Measurements from ENCODE around the gene LEPROT.
A peak's percentile ranks its signal among the peaks of the same experiment; 100 is the strongest.

LEPROT gene

GRCh38 chr1:65412984-65413375, 7.5 kb upstream of the LEPROT start:
- no peak for DNase-seq

DNA sequence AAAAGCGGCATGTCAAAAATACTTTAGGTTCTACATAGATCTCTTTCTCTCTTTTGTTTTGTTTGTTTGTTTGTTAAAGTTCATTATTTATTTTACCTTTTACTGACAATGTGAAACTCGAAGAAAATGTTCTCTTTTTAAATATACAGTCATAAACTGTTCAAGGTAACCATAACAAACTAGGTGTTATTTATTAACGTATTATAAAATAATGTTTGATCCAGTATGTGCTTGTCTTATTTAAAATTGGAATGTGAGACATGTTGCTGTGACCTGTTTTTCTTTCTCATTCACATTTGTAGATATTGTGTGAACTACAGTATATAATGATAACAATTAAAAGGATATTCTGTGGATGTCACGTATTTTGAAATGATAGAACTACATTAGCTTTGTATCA, 5.9 kb upstream of the LEPROT start:
- DNase-seq = no peak

DNA sequence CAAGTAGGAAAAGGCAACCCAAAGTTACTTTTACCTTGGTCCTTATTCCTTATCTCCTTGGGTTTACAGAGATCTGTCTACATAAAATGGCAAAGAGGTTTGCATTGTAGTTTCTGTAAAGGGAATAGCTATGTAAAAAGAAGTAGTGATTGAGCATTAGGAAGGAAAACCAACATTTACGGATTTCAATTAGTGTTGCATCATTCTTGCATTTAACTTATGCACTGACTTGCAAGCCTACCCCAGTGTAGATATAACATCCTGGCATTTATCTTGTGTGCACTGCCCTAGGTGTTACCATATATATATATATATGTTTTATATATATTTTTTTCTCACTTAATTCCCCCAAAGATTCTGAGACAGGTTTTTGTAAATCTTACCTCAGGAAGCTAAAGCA, 3.7 kb upstream of the LEPROT start:
- DNase-seq = no peak

- DNase-seq = no peak
Observed at GRCh38 chr1:65417729-65418128, 2.7 kb upstream of the LEPROT start.

- no peak for DNase-seq
Observed at GRCh38 chr1:65418522-65419185, 1.8 kb upstream of the LEPROT start.

- peak; percentile 99 for DNase-seq
Observed at GRCh38 chr1:65419681-65420589, 533 bp upstream of the LEPROT start.

DNA sequence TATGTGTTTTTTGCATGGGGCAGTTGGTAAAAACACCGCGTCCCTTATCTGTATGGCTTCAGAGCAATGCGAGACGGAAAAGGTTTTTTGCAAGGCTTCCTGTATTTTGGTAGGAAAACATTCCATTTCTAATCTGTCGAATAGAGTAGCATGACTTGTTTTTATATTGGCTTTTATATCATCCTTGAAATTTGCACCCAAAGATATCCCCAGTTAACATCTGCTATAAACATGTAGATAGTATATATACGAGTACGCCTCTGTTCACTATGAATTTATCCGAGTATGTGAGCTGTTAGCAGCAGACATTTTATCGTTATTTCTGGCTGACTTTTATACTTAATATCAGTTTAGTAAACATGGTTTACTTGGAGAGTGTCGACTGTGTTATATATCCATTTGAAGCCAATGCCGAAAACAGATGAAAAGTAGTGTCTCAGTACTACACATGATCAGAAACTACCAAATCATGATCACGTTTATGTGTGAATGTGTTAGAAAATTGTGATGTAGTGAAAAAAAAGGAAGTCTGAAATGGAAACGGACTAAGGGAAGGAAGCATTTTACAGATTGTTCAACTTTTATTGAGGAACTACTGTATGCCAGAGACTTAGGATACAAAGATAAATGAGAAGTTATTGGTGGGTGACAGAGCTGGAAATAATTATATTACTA, 1.0 kb downstream of the LEPROT start:
- DNase-seq = peak; percentile 41 to 87

DNA sequence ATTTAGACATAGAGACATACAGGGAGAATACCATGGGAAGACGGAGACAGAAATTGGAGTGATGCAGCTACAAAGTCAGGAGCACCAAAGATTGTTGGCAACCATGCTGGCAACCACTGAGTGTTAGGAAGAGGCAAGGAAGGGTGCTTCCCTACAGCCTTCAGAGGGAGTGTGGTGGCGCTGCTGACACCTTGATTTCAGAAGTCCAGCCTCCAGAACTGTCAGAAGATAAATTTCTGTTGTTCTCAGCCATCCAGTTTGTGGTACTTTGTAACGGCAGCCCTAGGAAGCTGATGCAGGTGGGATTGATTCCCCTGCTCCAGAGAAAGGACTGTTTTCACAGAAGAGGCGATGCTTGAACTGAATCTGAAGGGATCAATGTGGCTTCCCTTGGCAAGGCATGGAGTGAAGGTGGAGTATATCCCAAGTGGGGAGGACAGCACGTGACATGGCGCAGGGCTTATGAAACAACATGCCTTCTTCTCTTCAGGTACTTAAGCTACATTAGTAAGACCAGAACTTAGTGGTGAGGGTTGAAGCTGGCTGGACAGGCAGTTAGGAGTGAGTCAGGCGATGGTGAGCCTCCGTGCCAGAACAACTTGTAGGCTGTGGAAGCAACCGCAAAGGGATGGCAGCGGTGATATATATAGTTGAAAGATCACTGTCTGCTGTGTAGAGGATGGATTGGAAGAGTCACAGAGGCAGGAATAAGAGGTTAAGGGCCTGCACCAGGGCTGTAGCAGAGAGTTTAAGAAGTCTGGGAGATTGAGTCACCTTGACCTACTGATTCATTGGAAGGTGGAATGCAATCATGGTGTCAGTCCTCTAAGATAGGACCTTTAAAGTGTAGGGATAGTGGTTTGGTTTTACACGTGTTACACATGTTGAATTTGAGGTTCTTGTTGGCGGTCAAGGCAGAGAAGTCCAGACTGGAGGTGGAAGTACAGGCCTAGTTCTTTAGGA, 2.1 kb downstream of the LEPROT start:
- no peak for DNase-seq

- DNase-seq = peak; percentile 77 to 81
Observed at GRCh38 chr1:65423884-65424572, 3.6 kb downstream of the LEPROT start.

- DNase-seq = peak; percentile 21 to 48
Observed at GRCh38 chr1:65424573-65424889, 4.1 kb downstream of the LEPROT start.

- no peak for DNase-seq
Observed at GRCh38 chr1:65425006-65425405, 4.5 kb downstream of the LEPROT start.

- no peak for DNase-seq
Observed at GRCh38 chr1:65425697-65426096, 5.2 kb downstream of the LEPROT start.

- DNase-seq = no peak
Observed at GRCh38 chr1:65429078-65429477, 8.6 kb downstream of the LEPROT start.

GRCh38 chr1:65429806-65430205, 9.3 kb downstream of the LEPROT start:
- peak; percentile 69 for DNase-seq

DNA sequence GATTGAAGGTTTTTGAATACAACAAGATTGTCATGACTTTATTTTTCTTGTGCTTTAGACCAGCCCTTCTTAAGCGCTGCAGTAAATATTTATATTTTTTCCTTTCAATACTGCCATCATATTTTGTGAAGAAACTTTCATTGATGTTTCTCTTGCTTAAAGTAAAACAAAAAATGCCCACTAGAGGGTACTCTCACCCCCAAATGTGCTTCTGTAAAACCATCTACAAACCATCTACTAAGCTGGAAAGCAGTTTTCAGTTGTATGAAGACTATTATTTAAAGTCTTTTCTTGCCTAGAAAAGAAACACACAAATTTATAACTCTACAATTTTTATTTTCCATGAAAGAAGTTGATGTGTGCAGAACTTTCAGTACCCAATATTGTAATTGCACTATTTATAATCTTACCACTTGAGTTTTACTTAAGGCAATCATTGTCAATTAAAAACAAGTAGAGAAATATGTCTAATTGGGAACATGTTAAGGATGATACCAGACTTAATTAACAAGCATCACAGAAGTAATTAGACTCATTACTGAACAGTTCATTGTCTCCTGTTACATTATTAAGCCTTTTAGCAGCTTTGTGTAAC, 10.7 kb downstream of the LEPROT start:
- peak; percentile 36 to 42 for DNase-seq

DNA sequence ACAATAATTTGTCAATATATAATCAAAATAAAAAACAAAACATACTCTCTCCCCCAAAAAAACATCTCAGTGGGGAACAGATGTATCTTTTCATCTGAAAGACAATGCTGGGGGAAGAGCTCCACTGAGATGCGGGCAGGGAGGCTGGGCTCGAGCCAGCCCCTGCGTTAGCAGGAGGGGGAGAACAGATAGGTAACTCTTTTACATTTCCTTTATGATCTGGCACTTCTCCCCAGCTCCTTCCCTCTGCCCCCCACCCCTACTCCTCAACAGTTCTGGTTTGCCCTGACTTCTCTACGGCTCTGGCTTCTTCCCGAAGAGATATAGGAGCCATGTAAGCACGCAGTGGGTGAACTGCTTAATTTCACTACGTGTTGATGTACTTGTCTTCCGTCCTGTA, 12.4 kb downstream of the LEPROT start:
- DNase-seq = no peak

DNA sequence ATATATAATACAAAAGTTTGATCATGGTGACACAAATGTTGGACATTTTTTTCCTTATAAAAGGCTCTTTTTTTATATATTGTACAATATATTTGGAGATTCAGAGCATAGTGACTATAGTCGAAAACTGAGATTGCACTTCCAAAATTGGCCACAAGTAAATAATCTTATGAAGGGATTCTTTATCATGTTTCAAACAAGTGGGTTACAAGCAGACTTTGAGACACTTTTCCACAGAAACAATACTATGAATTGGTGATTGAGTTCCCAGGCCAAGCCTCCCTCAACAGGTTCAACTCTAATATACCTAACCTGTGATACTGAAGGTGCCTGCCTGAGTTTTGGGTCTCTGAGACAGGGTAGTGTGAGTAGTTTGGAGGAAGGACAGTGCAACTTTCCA, 13.8 kb downstream of the LEPROT start:
- no peak for DNase-seq

GRCh38 chr1:65434760-65435159, 14.3 kb downstream of the LEPROT start:
- DNase-seq = no peak

GRCh38 chr1:65435987-65436386, 15.5 kb downstream of the LEPROT start:
- no peak for DNase-seq

GRCh38 chr1:65437616-65438015, 17.1 kb downstream of the LEPROT start:
- DNase-seq = no peak

- no peak for DNase-seq
Observed at GRCh38 chr1:65440322-65440900, 19.9 kb downstream of the LEPROT start.
